OCI-LY1 (cell line): Measurements from ENCODE around the gene B4GALT1.

Source experiments
- CTCF ChIP-seq: fragments of 200-600 bp; sonication (generic), shearing (Covaris generic); IDR thresholded peaks from 2 replicates; pipeline ENCODE4 v1.5.1; 2017; ENCODE audit warnings: mild to moderate bottlenecking, antibody characterized with exemption, low read length, moderate library complexity, mixed read lengths
- EZH2 ChIP-seq: fragments of 200-600 bp; sonication (generic), shearing (Covaris generic); IDR thresholded peaks from 2 replicates; pipeline ENCODE4 v1.8.0; 2017; ENCODE audit warnings: borderline replicate concordance, mixed run types, mild to moderate bottlenecking, antibody characterized with exemption, low read length, moderate library complexity, mixed read lengths

GRCh38 chr9:33103501-33104281 lies 63.4 kb downstream of the B4GALT1 start:
- TF ChIP-seq CTCF, result no peak
- TF ChIP-seq EZH2, result no peak
